ENCODE data around the gene SEMA3E.

GRCh38 chr7:83486957-83487356, 162.0 kb downstream of the SEMA3E start:
- TF ChIP-seq CTCF (IDR thresholded peaks at IDR 0.05) (no peak), POLR2A (IDR thresholded peaks at IDR 0.05) (no peak)
